GM18951 (cell line): ENCODE data around the gene NCAPG.

Source experiments
- POLR2A ChIP-seq: IDR thresholded peaks from 4 replicates; pipeline ENCODE4 v1.6.1; 2011; ENCODE audit warnings: mild to moderate bottlenecking; ENCODE audit not compliant: insufficient read length, insufficient read depth; ENCODE audit errors: extremely low read depth
- in situ Hi-C: fragments of 300-500 bp; cut with MboI; formaldehyde crosslinking; loops from one replicate; pipeline ENCODE4 v1.12.0; 2022; ENCODE audit warnings: low sequenced_read_pairs, mixed read lengths, inconsistent platforms; ENCODE audit not compliant: unreplicated experiment

Gene NCAPG

GRCh38 chr4:17773135-17773698 is 37.6 kb upstream of the NCAPG start:
- TF ChIP-seq POLR2A = no peak

GRCh38 chr4:17778431-17778830 is 32.3 kb upstream of the NCAPG start:
- in situ Hi-C loops = no loop called here
- TF ChIP-seq POLR2A = no peak

More at GRCh38 chr4:17773135-17773698, 37.6 kb upstream of the NCAPG start:
- in situ Hi-C loops = no loop called here

- TF ChIP-seq POLR2A = no peak
- in situ Hi-C loops = no loop called here
Observed at GRCh38 chr4:17780501-17781299, 30.1 kb upstream of the NCAPG start.

GRCh38 chr4:17781300-17782287 is 29.2 kb upstream of the NCAPG start, which contains the start of gene FAM184B:
Gene FAM184B, minus strand, starts transcription at chr4:17781621. Its CDS starts 322 bp downstream, at chr4:17781299.
- TF ChIP-seq POLR2A = no peak
- in situ Hi-C loops = no loop called here

GRCh38 chr4:17785858-17786257 is 24.9 kb upstream of the NCAPG start:
- in situ Hi-C loops = no loop called here
- TF ChIP-seq POLR2A = no peak

- in situ Hi-C loops = no loop called here
- TF ChIP-seq POLR2A = no peak
Observed at GRCh38 chr4:17786567-17786966, 24.2 kb upstream of the NCAPG start.

GRCh38 chr4:17787315-17787714 is 23.5 kb upstream of the NCAPG start:
- in situ Hi-C loops = no loop called here
- TF ChIP-seq POLR2A = no peak

GRCh38 chr4:17788956-17789355 is 21.8 kb upstream of the NCAPG start:
- in situ Hi-C loops = no loop called here
- no peak for TF ChIP-seq POLR2A

GRCh38 chr4:17794730-17795129 is 16.0 kb upstream of the NCAPG start:
- in situ Hi-C loops = no loop called here
- no peak for TF ChIP-seq POLR2A

GRCh38 chr4:17797808-17798207 is 13.0 kb upstream of the NCAPG start:
- TF ChIP-seq POLR2A = no peak
- in situ Hi-C loops = no loop called here

- TF ChIP-seq POLR2A = no peak
- in situ Hi-C loops = loop anchor here (10.0 to 25.0 kb wide), 2 partner anchors 261 to 782 kb away; no protein-coding TSS in a partner anchor
Observed at GRCh38 chr4:17805580-17806155, 5.1 kb upstream of the NCAPG start.

- in situ Hi-C loops = loop anchor here (10.0 to 25.0 kb wide), 2 partner anchors 263 to 780 kb away; no protein-coding TSS in a partner anchor
- TF ChIP-seq POLR2A = no peak
Observed at GRCh38 chr4:17807446-17807845, 3.3 kb upstream of the NCAPG start.
